CD4-positive, alpha-beta memory T cell (primary cell): ENCODE data around the gene EPB41. TPM values are rescaled to one million over a fixed set of nuclear protein-coding genes. Genes with fewer than 3 reads are reported as not detected.

Experiments used
- CTCF ChIA-PET: fragments of 350-600 bp; sonication (Branson Sonifier 250); formaldehyde crosslinking; loops from one replicate; lab custom pipeline; 2021; ENCODE audit warnings: inconsistent platforms; ENCODE audit not compliant: partially characterized antibody; lab: Charles Lee
- POLR2A ChIA-PET: fragments of 350-600 bp; sonication (Branson Sonifier 250); formaldehyde crosslinking; loops from one replicate; lab custom pipeline; 2021; ENCODE audit not compliant: partially characterized antibody; lab: Charles Lee
- DNase-seq, 5 donors: peaks; one replicate each; pipeline versions ENCODE4 v3.0.0 to v3.0.0-alpha.2; 2020 to 2022; ENCODE audit warnings: mixed read lengths in 1 of 5
- H3K27ac ChIP-seq: one replicate; pipeline ENCODE4 v1.7.0; 2013; ENCODE audit warnings: low read depth, low read length
- H3K27me3 ChIP-seq: 2 replicates; pipeline ENCODE4 v1.7.0; 2013; ENCODE audit warnings: mild to moderate bottlenecking, low read length, moderate library complexity; ENCODE audit not compliant: insufficient read depth
- H3K36me3 ChIP-seq: 2 replicates; pipeline ENCODE4 v1.7.0; 2013; ENCODE audit warnings: mild to moderate bottlenecking, low read length, moderate library complexity; ENCODE audit not compliant: insufficient read depth
- H3K4me1 ChIP-seq: 2 replicates; pipeline ENCODE4 v1.7.0; 2013; ENCODE audit warnings: mild to moderate bottlenecking, low read length, moderate library complexity; ENCODE audit not compliant: insufficient read depth
- H3K4me3 ChIP-seq, 2 donors: one replicate each; pipeline ENCODE4 v1.7.0; 2013; ENCODE audit warnings: low read length in 2 of 2, mild to moderate bottlenecking in 1 of 2
- H3K9me3 ChIP-seq, 2 donors: one replicate each; pipeline ENCODE4 v1.7.0; 2013; ENCODE audit warnings: low read length in 2 of 2, control low read depth in 1 of 2; ENCODE audit not compliant: control insufficient read depth in 1 of 2
- H3K27ac Mint-ChIP-seq, 7 donors: one replicate each; pipeline ENCODE4 v1.8.0; 2020 to 2021; ENCODE audit warnings: mixed read lengths in 7 of 7, mild to moderate bottlenecking in 6 of 7, inconsistent platforms in 3 of 7, moderate library complexity in 3 of 7
- H3K27me3 Mint-ChIP-seq, 2 donors: one replicate each; pipeline ENCODE4 v1.8.0; 2020 to 2021; ENCODE audit warnings: mixed read lengths in 2 of 2
- H3K36me3 Mint-ChIP-seq, 2 donors: one replicate each; pipeline ENCODE4 v1.8.0; 2020 to 2021; ENCODE audit warnings: mixed read lengths in 2 of 2, inconsistent platforms in 1 of 2, mild to moderate bottlenecking in 1 of 2
- H3K4me1 Mint-ChIP-seq, 4 donors: one replicate each; pipeline ENCODE4 v1.8.0; 2020 to 2021; ENCODE audit warnings: mixed read lengths in 4 of 4, mild to moderate bottlenecking in 1 of 4
- H3K4me3 Mint-ChIP-seq, 8 donors: one replicate each; pipeline ENCODE4 v1.8.0; 2020 to 2021; ENCODE audit warnings: mixed read lengths in 8 of 8, mild to moderate bottlenecking in 7 of 8, moderate library complexity in 6 of 8, inconsistent platforms in 3 of 8
- H3K9me3 Mint-ChIP-seq, 8 donors: one replicate each; pipeline ENCODE4 v1.8.0; 2020 to 2021; ENCODE audit warnings: mixed read lengths in 8 of 8, mild to moderate bottlenecking in 5 of 8, inconsistent platforms in 3 of 8, moderate library complexity in 1 of 8
- intact Hi-C: fragments of 100-400 bp; cut with micrococcal nuclease; formaldehyde crosslinking; loops from one replicate; pipeline ENCODE4 v1.15.1; 2023
- polyA plus RNA-seq, 2 donors: library from polyadenylated mRNA; unstranded; fragments of 300-500 nt; fragmentation: Illumina TruSeq; gene quantifications; one replicate each; pipeline ENCODE4 v1.2.3, GENCODE V29; 2021
- total RNA-seq, 2 experiments: library from RNA; stranded (reverse); gene quantifications; one replicate each; pipeline ENCODE4 v1.2.3, GENCODE V29; 2021

EPB41 gene
- total and polyA plus RNA-seq, 4 experiments from 2014 or later = 56.1 to 321 (median 213) TPM

- H3K36me3 Mint-ChIP-seq = peaks cover 11 to 17% of the 10 kb centered on the region in 2 donors
- Histone ChIP-seq H3K4me3 (no peak overlapping the region), H3K9me3 (no peaks in the 10 kb centered on the region), H3K27me3 (no peaks in the 10 kb centered on the region), H3K4me1 (peaks cover 73% of the 10 kb centered on the region), H3K36me3 (no peaks in the 10 kb centered on the region), H3K27ac (no peak overlapping the region)
- CTCF ChIA-PET = interaction anchor here (0.9 to 1.9 kb wide), 3 partner anchors 9 to 91 kb away, joined by 3 read pairs; no protein-coding TSS in a partner anchor
- POLR2A ChIA-PET = interaction anchor here (1.0 kb wide), 1 partner anchor 49 kb away, joined by 3 read pairs; no protein-coding TSS in a partner anchor
- H3K4me3 Mint-ChIP-seq = peak overlapping the region in 3 of 8 donors; percentile 30 to 64 (median 46)
- H3K4me1 Mint-ChIP-seq = peaks cover 65 to 91% (median 77%) of the 10 kb centered on the region in 4 donors
- H3K27me3 Mint-ChIP-seq = no peaks in the 10 kb centered on the region
- no peak for DNase-seq
- no peaks in the 10 kb centered on the region for H3K9me3 Mint-ChIP-seq
- peak overlapping the region in 3 of 7 donors; percentile 37 to 66 (median 49) for H3K27ac Mint-ChIP-seq
- intact Hi-C loops = no loop called here
Measured at GRCh38 chr1:28976248-28976647, 61.9 kb downstream of the EPB41 start.

DNA sequence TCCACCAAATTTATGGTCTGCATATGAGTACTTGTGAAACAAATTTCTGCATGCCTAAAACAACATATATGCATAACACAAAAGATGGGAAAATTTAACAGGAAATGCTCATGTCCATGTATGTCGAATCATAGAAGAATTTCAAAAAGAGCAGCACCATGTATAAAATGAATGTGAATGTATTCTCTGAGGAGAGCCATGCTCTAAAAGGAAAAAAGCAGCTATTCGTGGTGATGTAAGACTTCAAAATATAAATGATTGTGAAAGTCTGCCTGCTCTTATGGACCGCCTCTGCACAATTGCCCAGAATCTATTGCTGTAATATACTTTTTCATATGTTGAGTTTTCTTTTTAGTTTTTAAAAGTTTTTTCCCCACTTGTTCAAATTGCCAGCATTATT, 66.8 kb downstream of the EPB41 start:
- intact Hi-C loops = loop anchor here (5.0 kb wide), 1 partner anchor 94 kb away; no protein-coding TSS in a partner anchor
- Histone ChIP-seq H3K9me3 (no peaks in the 10 kb centered on the region), H3K27me3 (no peaks in the 10 kb centered on the region), H3K4me1 (peaks cover 60% of the 10 kb centered on the region), H3K4me3 (no peak overlapping the region), H3K36me3 (no peaks in the 10 kb centered on the region), H3K27ac (no peak overlapping the region)
- Mint-ChIP-seq H3K36me3 (peaks cover 6 to 10% of the 10 kb centered on the region in 2 donors), H3K27me3 (no peaks in the 10 kb centered on the region), H3K4me3 (peak overlapping the region in 3 of 8 donors; percentile 25 to 31 (median 29)), H3K27ac (peak overlapping the region in 1 of 7 donors; percentile 56), H3K4me1 (peaks cover 47 to 85% (median 64%) of the 10 kb centered on the region in 4 donors), H3K9me3 (no peaks in the 10 kb centered on the region)
- POLR2A ChIA-PET = interaction anchor here (1.1 kb wide), 1 partner anchor 66 kb away, joined by 3 read pairs; no protein-coding TSS in a partner anchor
- CTCF ChIA-PET = interaction anchor here (0.7 to 1.4 kb wide), 2 partner anchors 11 to 189 kb away, joined by 3 read pairs; no protein-coding TSS in a partner anchor
- DNase-seq = no peak

DNA sequence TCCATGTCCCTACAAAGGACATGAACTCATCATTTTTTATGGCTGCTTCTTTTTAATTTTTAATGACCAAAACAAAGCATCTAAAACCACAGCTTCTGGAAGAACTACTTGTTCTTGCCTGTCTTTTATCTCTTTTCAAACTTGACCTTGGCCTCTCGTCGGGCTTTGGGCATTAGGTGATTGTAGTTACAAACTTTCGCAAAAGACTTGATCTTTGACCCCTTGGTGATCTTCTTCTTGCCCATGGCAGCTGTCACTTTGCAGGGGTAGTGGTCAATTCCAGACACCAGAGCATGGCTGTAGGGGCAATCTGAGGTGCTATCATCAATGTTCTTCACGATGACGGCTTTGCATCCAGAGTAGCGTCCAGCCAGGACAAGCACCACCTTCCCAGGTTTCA, 67.8 kb downstream of the EPB41 start:
- Histone ChIP-seq H3K9me3 (no peaks in the 10 kb centered on the region), H3K4me1 (peaks cover 52% of the 10 kb centered on the region), H3K36me3 (no peaks in the 10 kb centered on the region), H3K27me3 (no peaks in the 10 kb centered on the region), H3K4me3 (no peak overlapping the region), H3K27ac (no peak overlapping the region)
- no peaks in the 10 kb centered on the region for H3K27me3 Mint-ChIP-seq
- CTCF ChIA-PET = interaction anchor here (2.3 to 2.6 kb wide), 2 partner anchors 68 to 97 kb away, joined by 7 to 12 read pairs; partner anchors contain the start of gene EPB41
- H3K4me1 Mint-ChIP-seq = peaks cover 44 to 84% (median 63%) of the 10 kb centered on the region in 4 donors
- H3K36me3 Mint-ChIP-seq = peaks cover 6 to 12% of the 10 kb centered on the region in 2 donors
- H3K27ac Mint-ChIP-seq = peak overlapping the region in 1 of 7 donors; percentile 23
- no peak overlapping the region for H3K4me3 Mint-ChIP-seq
- H3K9me3 Mint-ChIP-seq = no peaks in the 10 kb centered on the region
- intact Hi-C loops = loop anchor here (5.0 kb wide), 1 partner anchor 95 kb away; no protein-coding TSS in a partner anchor
- no peak for DNase-seq
- POLR2A ChIA-PET = interaction anchor here (1.9 kb wide), 1 partner anchor 56 kb away, joined by 4 read pairs; no protein-coding TSS in a partner anchor

DNA sequence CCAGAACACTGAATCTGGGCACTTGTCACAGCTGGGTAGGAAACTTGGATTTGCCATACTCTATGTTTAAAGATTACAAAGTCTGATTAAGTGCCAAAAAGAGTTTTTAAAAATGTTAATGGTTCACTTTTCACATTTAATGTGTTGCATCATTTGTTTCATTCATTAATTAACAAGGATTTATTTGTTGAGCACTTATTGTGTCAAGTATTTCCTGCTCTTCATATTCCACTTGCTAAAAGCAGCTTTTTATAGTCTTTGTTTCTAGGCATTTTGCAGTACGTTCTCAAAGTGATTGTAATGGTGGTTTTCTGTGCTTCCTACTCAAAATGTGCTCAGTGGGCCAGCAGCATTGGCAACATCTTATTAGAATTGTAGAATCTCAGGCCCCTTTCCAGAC, 68.7 kb downstream of the EPB41 start:
- peaks cover 41 to 80% (median 62%) of the 10 kb centered on the region in 4 donors for H3K4me1 Mint-ChIP-seq
- no peak for DNase-seq
- no peak overlapping the region for H3K27ac ChIP-seq
- no peaks in the 10 kb centered on the region for H3K27me3 ChIP-seq
- H3K27ac Mint-ChIP-seq = peak overlapping the region in 2 of 7 donors; percentile 18 to 50
- ChIA-PET POLR2A (interaction anchor here (1.2 to 1.9 kb wide), 5 partner anchors 9 to 101 kb away, joined by 3 to 4 read pairs (median 4); partner anchors contain the start of gene EPB41), CTCF (interaction anchor here (0.6 to 2.6 kb wide), 7 partner anchors 38 to 154 kb away, joined by 3 to 12 read pairs (median 7); partner anchors contain the start of gene EPB41)
- H3K4me1 ChIP-seq = peaks cover 48% of the 10 kb centered on the region
- H3K36me3 ChIP-seq = no peaks in the 10 kb centered on the region
- H3K36me3 Mint-ChIP-seq = peaks cover 15 to 16% of the 10 kb centered on the region in 2 donors
- H3K27me3 Mint-ChIP-seq = no peaks in the 10 kb centered on the region
- no peak overlapping the region for H3K4me3 Mint-ChIP-seq
- intact Hi-C loops = loop anchor here (5.0 kb wide), 1 partner anchor 96 kb away; no protein-coding TSS in a partner anchor
- no peaks in the 10 kb centered on the region for H3K9me3 Mint-ChIP-seq
- no peak overlapping the region for H3K4me3 ChIP-seq
- no peaks in the 10 kb centered on the region for H3K9me3 ChIP-seq

GRCh38 chr1:28983509-28984310, 69.3 kb downstream of the EPB41 start:
- Mint-ChIP-seq H3K4me3 (peak overlapping the region in 1 of 8 donors; percentile 4), H3K27me3 (no peaks in the 10 kb centered on the region), H3K36me3 (peaks cover 15 to 17% of the 10 kb centered on the region in 2 donors), H3K27ac (peak overlapping the region in 4 of 7 donors; percentile 11 to 29 (median 16)), H3K9me3 (no peaks in the 10 kb centered on the region), H3K4me1 (peaks cover 38 to 74% (median 56%) of the 10 kb centered on the region in 4 donors)
- POLR2A ChIA-PET = interaction anchor here (1.2 to 1.9 kb wide), 5 partner anchors 10 to 102 kb away, joined by 3 to 4 read pairs (median 4); partner anchors contain the start of gene EPB41
- intact Hi-C loops = loop anchor here (5.0 kb wide), 1 partner anchor 96 kb away; no protein-coding TSS in a partner anchor
- H3K27me3 ChIP-seq = no peaks in the 10 kb centered on the region
- H3K9me3 ChIP-seq = no peaks in the 10 kb centered on the region
- no peaks in the 10 kb centered on the region for H3K36me3 ChIP-seq
- no peak for DNase-seq
- peaks cover 45% of the 10 kb centered on the region for H3K4me1 ChIP-seq
- H3K27ac ChIP-seq = no peak overlapping the region
- CTCF ChIA-PET = interaction anchor here (0.6 to 2.6 kb wide), 9 partner anchors 39 to 715 kb away, joined by 3 to 12 read pairs (median 4); partner anchors contain the start of gene EPB41
- H3K4me3 ChIP-seq = no peak overlapping the region

DNA sequence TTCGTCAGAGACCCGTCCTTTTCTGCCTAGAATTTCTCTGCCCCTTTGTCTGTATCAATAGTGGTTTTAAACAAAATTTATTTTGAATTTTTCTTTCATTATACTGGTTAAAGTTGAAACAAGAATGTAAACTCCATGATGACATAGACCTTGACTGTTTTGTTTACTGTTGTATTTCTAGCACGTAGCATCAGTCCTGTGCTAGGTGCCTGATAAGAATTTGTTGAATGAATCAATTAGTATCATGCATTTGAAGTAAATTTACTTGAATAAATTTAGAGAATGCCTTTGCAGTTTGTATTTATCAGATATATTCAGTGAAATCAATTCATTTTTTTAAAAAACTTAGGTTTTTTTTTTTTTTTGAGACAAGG, 69.9 kb downstream of the EPB41 start:
- intact Hi-C loops = loop anchor here (5.0 kb wide), 1 partner anchor 97 kb away; no protein-coding TSS in a partner anchor
- Histone ChIP-seq H3K27ac (no peak overlapping the region), H3K9me3 (no peaks in the 10 kb centered on the region), H3K27me3 (no peaks in the 10 kb centered on the region), H3K36me3 (no peaks in the 10 kb centered on the region), H3K4me1 (peaks cover 41% of the 10 kb centered on the region), H3K4me3 (no peak overlapping the region)
- Mint-ChIP-seq H3K27me3 (no peaks in the 10 kb centered on the region), H3K9me3 (no peaks in the 10 kb centered on the region), H3K27ac (peak overlapping the region in 1 of 7 donors; percentile 11), H3K36me3 (peaks cover 21 to 22% of the 10 kb centered on the region in 2 donors), H3K4me3 (no peak overlapping the region), H3K4me1 (peaks cover 37 to 68% (median 53%) of the 10 kb centered on the region in 4 donors)
- no peak for DNase-seq
- ChIA-PET CTCF (interaction anchor here (0.6 to 2.6 kb wide), 7 partner anchors 47 to 715 kb away, joined by 3 to 12 read pairs (median 7); partner anchors contain the start of gene EPB41), POLR2A (interaction anchor here (1.2 kb wide), 1 partner anchor 70 kb away, joined by 4 read pairs; the partner anchor contains the start of gene EPB41)
